GM23338 (cell line): Measurements from ENCODE around the gene SLC51A. TPM values are rescaled to one million over a fixed set of nuclear protein-coding genes. Genes with fewer than 3 reads are reported as not detected.

Source experiments
- ATAC-seq: fragments of 200-7000 bp; cut with Tn5 transposase; 3 replicates; pipeline ENCODE4 v1.9.1; 2020
- DNase-seq: peaks from one replicate; pipeline ENCODE4 v3.0.0-alpha.2; 2015; ENCODE audit warnings: low spot score
- H2AFZ ChIP-seq: fragments of 200-600 bp; sonication (generic); 2 replicates; pipeline ENCODE4 v1.8.0; 2016; ENCODE audit warnings: antibody characterized with exemption, mild to moderate bottlenecking, moderate library complexity
- H3F3A ChIP-seq: fragments of 200-600 bp; sonication (generic); replicated peaks from 2 replicates; pipeline ENCODE4 v1.8.0; 2017; ENCODE audit warnings: antibody characterized with exemption, mixed run types, low read depth
- H3K27ac ChIP-seq: fragments of 200-600 bp; sonication (generic); 2 replicates; pipeline ENCODE4 v1.6.1; 2016; ENCODE audit warnings: low read depth
- H3K27me3 ChIP-seq: fragments of 200-600 bp; sonication (generic); 2 replicates; pipeline ENCODE4 v1.8.0; 2016; ENCODE audit warnings: mild to moderate bottlenecking, mixed run types, moderate library complexity; ENCODE audit not compliant: insufficient read depth
- H3K36me3 ChIP-seq: fragments of 200-600 bp; sonication (generic); 2 replicates; pipeline ENCODE4 v1.8.0; 2016; ENCODE audit warnings: mild to moderate bottlenecking; ENCODE audit not compliant: insufficient read depth
- H3K4me1 ChIP-seq: fragments of 200-600 bp; sonication (generic); 2 replicates; pipeline ENCODE4 v1.8.0; 2016; ENCODE audit warnings: mild to moderate bottlenecking, moderate library complexity; ENCODE audit not compliant: insufficient read depth
- H3K4me2 ChIP-seq: fragments of 200-600 bp; sonication (generic); 2 replicates; pipeline ENCODE4 v1.7.1; 2017; ENCODE audit warnings: mixed run types
- H3K4me3 ChIP-seq: fragments of 200-600 bp; sonication (generic); 2 replicates; pipeline ENCODE4 v1.6.1; 2016; ENCODE audit warnings: mixed run types
- H3K79me2 ChIP-seq: fragments of 200-600 bp; sonication (generic); replicated peaks from 2 replicates; pipeline ENCODE4 v1.8.0; 2017; ENCODE audit warnings: mild to moderate bottlenecking; ENCODE audit not compliant: insufficient read depth
- H3K9me2 ChIP-seq: fragments of 200-600 bp; sonication (generic); 2 replicates; pipeline ENCODE4 v1.8.0; 2017; ENCODE audit not compliant: insufficient read depth
- H4K20me1 ChIP-seq: fragments of 200-600 bp; sonication (generic); replicated peaks from 2 replicates; pipeline ENCODE4 v1.8.0; 2017; ENCODE audit warnings: mild to moderate bottlenecking; ENCODE audit not compliant: insufficient read depth
- H3K27ac Mint-ChIP-seq: 2 replicates; pipeline ENCODE4 v1.8.0; 2020; ENCODE audit warnings: inconsistent platforms, mild to moderate bottlenecking, moderate library complexity, mixed read lengths
- H3K27me3 Mint-ChIP-seq: 3 replicates; pipeline ENCODE4 v1.8.0; 2022; ENCODE audit warnings: low read depth, mild to moderate bottlenecking, moderate library complexity, mixed read lengths, inconsistent platforms; ENCODE audit not compliant: insufficient read depth, poor library complexity
- H3K36me3 Mint-ChIP-seq: 3 replicates; pipeline ENCODE4 v1.8.0; 2021; ENCODE audit warnings: low read depth, mild to moderate bottlenecking, inconsistent platforms, moderate library complexity, mixed read lengths
- H3K4me1 Mint-ChIP-seq: 3 replicates; pipeline ENCODE4 v1.8.0; 2020; ENCODE audit warnings: mild to moderate bottlenecking, inconsistent platforms, mixed read lengths
- H3K4me3 Mint-ChIP-seq: 3 replicates; pipeline ENCODE4 v1.8.0; 2021; ENCODE audit warnings: moderate library complexity, mild to moderate bottlenecking, inconsistent platforms, mixed read lengths
- H3K9me3 Mint-ChIP-seq: 3 replicates; pipeline ENCODE4 v1.8.0; 2020; ENCODE audit warnings: moderate library complexity, mild to moderate bottlenecking, inconsistent platforms, mixed read lengths
- EZH2 ChIP-seq: fragments of 200-600 bp; sonication (generic); IDR thresholded peaks from one replicate; pipeline ENCODE4 v1.8.0; 2017; ENCODE audit warnings: antibody characterized with exemption, mild to moderate bottlenecking, low read depth; ENCODE audit not compliant: unreplicated experiment
- EZH2phosphoT487 ChIP-seq: fragments of 200-600 bp; sonication (generic); IDR thresholded peaks from one replicate; pipeline ENCODE4 v1.8.1; 2018; ENCODE audit warnings: antibody characterized with exemption; ENCODE audit not compliant: unreplicated experiment
- ZNF114 ChIP-seq: fragments of 250-450 bp; sonication (Bioruptor Pico); IDR thresholded peaks from 2 replicates; pipeline ENCODE4 v1.5.0; 2020; ENCODE audit warnings: mild to moderate bottlenecking, moderate library complexity
- ZNF331 ChIP-seq: fragments of 250-450 bp; sonication (Bioruptor Pico); IDR thresholded peaks from 2 replicates; pipeline ENCODE4 v1.5.0; 2020; ENCODE audit warnings: low read depth, mild to moderate bottlenecking, moderate library complexity
- polyA plus RNA-seq: library from polyadenylated mRNA; unstranded; fragments of >200 nt; fragmentation: Nextera tagmentation; extraction: Ambion mirVana; gene quantifications from 2 replicates; pipeline ENCODE4 v1.2.1, GENCODE V29; 2016
- total RNA-seq: library from RNA; depleted of rRNA; stranded (reverse); fragments of >200 nt; shearing (Covaris generic); gene quantifications from 2 replicates; pipeline ENCODE4 v1.2.3, GENCODE V29; 2014
- TF ChIP-seq, protein P1 (sequence below), 2 experiments: fragments of 200-600 bp in 1 of 2; sonication (generic) in 1 of 2; conservative IDR thresholded peaks; 2 replicates each; pipeline versions ENCODE4 v1.5.1 to v1.6.1; 2016 to 2017; ENCODE audit warnings: antibody characterized with exemption in 2 of 2, low read depth in 2 of 2, mild to moderate bottlenecking in 2 of 2, moderate library complexity in 1 of 2
- TF ChIP-seq, protein P2 (sequence below): fragments of 250-450 bp; sonication (Bioruptor Pico); IDR thresholded peaks from 2 replicates; pipeline ENCODE4 v1.5.0; 2020; ENCODE audit warnings: mild to moderate bottlenecking, moderate library complexity
- TF ChIP-seq, protein P3 (sequence below): IDR thresholded peaks from one replicate; pipeline ENCODE4 v1.6.1; 2018; ENCODE audit warnings: antibody characterized with exemption; ENCODE audit not compliant: unreplicated experiment

Gene SLC51A
- total and polyA plus RNA-seq, 2 experiments from 2014 or later, result 4.0 to 6.7 TPM

DNA sequence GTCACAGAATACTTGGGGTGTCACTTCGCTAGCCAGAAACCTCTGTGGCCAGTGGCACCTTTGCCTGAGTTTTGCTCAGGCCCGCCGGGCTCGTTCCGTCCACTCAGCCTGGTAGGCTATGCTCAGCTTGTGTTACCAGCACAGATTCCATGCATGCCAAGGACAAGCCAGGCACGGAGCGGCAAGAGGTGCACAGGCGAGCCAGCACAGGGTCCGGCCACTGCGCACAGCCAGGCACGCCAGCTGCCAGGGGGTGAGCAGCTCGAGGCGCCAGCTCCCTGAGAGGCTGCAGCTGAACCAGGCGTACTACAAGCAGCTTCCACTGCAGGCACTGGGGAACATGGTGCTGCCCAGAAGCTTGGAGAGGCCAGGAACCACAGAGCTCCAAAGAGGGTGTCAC, 56.5 kb downstream of the SLC51A start:
- Histone ChIP-seq H3F3A (no peaks in the 10 kb centered on the region), H4K20me1 (no peaks in the 10 kb centered on the region), H3K4me1 (no peaks in the 10 kb centered on the region), H3K27ac (no peak overlapping the region), H3K9me2 (no peaks in the 10 kb centered on the region), H2AFZ (no peak overlapping the region), H3K4me2 (no peak overlapping the region), H3K79me2 (peaks cover 28% of the 10 kb centered on the region), H3K36me3 (peaks cover 6% of the 10 kb centered on the region; the same call in 1 of the 2 replicates), H3K4me3 (no peak overlapping the region), H3K27me3 (no peaks in the 10 kb centered on the region)
- no peak for TF ChIP-seq EZH2
- TF ChIP-seq, protein P1, sequence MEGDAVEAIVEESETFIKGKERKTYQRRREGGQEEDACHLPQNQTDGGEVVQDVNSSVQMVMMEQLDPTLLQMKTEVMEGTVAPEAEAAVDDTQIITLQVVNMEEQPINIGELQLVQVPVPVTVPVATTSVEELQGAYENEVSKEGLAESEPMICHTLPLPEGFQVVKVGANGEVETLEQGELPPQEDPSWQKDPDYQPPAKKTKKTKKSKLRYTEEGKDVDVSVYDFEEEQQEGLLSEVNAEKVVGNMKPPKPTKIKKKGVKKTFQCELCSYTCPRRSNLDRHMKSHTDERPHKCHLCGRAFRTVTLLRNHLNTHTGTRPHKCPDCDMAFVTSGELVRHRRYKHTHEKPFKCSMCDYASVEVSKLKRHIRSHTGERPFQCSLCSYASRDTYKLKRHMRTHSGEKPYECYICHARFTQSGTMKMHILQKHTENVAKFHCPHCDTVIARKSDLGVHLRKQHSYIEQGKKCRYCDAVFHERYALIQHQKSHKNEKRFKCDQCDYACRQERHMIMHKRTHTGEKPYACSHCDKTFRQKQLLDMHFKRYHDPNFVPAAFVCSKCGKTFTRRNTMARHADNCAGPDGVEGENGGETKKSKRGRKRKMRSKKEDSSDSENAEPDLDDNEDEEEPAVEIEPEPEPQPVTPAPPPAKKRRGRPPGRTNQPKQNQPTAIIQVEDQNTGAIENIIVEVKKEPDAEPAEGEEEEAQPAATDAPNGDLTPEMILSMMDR (conservative IDR thresholded peaks at IDR 0.05; ENCODE audit: low read depth in 2 of 2), result no peak
- no peak for TF ChIP-seq ZNF331 (CRISPR knock-in tag)
- H3K4me1 Mint-ChIP-seq, result peaks cover 3% of the 10 kb centered on the region; the same call in 2 of the 3 replicates
- H3K9me3 Mint-ChIP-seq, result peaks cover 27% of the 10 kb centered on the region
- H3K27ac Mint-ChIP-seq, result no peak overlapping the region
- ATAC-seq, result no peak
- H3K27me3 Mint-ChIP-seq, result peaks cover 1% of the 10 kb centered on the region
- DNase-seq, result no peak
- H3K36me3 Mint-ChIP-seq, result peaks cover 58% of the 10 kb centered on the region
- H3K4me3 Mint-ChIP-seq, result no peak overlapping the region

GRCh38 chr3:196273655-196274054, 57.3 kb downstream of the SLC51A start:
- Histone ChIP-seq H3K36me3 (peaks cover 6% of the 10 kb centered on the region; the same call in 1 of the 2 replicates), H3K27me3 (no peaks in the 10 kb centered on the region), H3K4me3 (no peak overlapping the region), H3K27ac (no peak overlapping the region), H2AFZ (no peak overlapping the region), H3K9me2 (no peaks in the 10 kb centered on the region), H3F3A (no peaks in the 10 kb centered on the region), H3K4me2 (no peak overlapping the region), H3K4me1 (no peaks in the 10 kb centered on the region), H4K20me1 (no peaks in the 10 kb centered on the region), H3K79me2 (peaks cover 35% of the 10 kb centered on the region)
- no peak for DNase-seq
- Mint-ChIP-seq H3K27ac (no peak overlapping the region), H3K27me3 (peaks cover 1% of the 10 kb centered on the region), H3K4me3 (no peak overlapping the region), H3K36me3 (peaks cover 57% of the 10 kb centered on the region), H3K9me3 (peaks cover 27% of the 10 kb centered on the region), H3K4me1 (no peaks in the 10 kb centered on the region)
- ATAC-seq, result no peak
- TF ChIP-seq, protein P1 (conservative IDR thresholded peaks at IDR 0.05; ENCODE audit: low read depth in 2 of 2), result no peak
- TF ChIP-seq, protein P2, sequence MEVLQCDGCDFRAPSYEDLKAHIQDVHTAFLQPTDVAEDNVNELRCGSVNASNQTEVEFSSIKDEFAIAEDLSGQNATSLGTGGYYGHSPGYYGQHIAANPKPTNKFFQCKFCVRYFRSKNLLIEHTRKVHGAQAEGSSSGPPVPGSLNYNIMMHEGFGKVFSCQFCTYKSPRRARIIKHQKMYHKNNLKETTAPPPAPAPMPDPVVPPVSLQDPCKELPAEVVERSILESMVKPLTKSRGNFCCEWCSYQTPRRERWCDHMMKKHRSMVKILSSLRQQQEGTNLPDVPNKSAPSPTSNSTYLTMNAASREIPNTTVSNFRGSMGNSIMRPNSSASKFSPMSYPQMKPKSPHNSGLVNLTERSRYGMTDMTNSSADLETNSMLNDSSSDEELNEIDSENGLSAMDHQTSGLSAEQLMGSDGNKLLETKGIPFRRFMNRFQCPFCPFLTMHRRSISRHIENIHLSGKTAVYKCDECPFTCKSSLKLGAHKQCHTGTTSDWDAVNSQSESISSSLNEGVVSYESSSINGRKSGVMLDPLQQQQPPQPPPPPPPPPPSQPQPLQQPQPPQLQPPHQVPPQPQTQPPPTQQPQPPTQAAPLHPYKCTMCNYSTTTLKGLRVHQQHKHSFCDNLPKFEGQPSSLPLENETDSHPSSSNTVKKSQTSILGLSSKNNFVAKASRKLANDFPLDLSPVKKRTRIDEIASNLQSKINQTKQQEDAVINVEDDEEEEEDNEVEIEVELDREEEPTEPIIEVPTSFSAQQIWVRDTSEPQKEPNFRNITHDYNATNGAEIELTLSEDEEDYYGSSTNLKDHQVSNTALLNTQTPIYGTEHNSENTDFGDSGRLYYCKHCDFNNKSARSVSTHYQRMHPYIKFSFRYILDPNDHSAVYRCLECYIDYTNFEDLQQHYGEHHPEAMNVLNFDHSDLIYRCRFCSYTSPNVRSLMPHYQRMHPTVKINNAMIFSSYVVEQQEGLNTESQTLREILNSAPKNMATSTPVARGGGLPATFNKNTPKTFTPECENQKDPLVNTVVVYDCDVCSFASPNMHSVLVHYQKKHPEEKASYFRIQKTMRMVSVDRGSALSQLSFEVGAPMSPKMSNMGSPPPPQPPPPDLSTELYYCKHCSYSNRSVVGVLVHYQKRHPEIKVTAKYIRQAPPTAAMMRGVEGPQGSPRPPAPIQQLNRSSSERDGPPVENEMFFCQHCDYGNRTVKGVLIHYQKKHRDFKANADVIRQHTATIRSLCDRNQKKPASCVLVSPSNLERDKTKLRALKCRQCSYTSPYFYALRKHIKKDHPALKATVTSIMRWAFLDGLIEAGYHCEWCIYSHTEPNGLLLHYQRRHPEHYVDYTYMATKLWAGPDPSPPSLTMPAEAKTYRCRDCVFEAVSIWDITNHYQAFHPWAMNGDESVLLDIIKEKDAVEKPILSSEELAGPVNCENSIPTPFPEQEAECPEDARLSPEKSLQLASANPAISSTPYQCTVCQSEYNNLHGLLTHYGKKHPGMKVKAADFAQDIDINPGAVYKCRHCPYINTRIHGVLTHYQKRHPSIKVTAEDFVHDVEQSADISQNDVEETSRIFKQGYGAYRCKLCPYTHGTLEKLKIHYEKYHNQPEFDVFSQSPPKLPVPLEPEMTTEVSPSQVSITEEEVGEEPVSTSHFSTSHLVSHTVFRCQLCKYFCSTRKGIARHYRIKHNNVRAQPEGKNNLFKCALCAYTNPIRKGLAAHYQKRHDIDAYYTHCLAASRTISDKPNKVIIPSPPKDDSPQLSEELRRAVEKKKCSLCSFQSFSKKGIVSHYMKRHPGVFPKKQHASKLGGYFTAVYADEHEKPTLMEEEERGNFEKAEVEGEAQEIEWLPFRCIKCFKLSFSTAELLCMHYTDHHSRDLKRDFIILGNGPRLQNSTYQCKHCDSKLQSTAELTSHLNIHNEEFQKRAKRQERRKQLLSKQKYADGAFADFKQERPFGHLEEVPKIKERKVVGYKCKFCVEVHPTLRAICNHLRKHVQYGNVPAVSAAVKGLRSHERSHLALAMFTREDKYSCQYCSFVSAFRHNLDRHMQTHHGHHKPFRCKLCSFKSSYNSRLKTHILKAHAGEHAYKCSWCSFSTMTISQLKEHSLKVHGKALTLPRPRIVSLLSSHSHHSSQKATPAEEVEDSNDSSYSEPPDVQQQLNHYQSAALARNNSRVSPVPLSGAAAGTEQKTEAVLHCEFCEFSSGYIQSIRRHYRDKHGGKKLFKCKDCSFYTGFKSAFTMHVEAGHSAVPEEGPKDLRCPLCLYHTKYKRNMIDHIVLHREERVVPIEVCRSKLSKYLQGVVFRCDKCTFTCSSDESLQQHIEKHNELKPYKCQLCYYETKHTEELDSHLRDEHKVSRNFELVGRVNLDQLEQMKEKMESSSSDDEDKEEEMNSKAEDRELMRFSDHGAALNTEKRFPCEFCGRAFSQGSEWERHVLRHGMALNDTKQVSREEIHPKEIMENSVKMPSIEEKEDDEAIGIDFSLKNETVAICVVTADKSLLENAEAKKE, result no peak
- TF ChIP-seq ZNF114 (CRISPR knock-in tag) (no peak), ZNF331 (CRISPR knock-in tag) (no peak), EZH2phosphoT487 (no peak)
- TF ChIP-seq, protein P3, sequence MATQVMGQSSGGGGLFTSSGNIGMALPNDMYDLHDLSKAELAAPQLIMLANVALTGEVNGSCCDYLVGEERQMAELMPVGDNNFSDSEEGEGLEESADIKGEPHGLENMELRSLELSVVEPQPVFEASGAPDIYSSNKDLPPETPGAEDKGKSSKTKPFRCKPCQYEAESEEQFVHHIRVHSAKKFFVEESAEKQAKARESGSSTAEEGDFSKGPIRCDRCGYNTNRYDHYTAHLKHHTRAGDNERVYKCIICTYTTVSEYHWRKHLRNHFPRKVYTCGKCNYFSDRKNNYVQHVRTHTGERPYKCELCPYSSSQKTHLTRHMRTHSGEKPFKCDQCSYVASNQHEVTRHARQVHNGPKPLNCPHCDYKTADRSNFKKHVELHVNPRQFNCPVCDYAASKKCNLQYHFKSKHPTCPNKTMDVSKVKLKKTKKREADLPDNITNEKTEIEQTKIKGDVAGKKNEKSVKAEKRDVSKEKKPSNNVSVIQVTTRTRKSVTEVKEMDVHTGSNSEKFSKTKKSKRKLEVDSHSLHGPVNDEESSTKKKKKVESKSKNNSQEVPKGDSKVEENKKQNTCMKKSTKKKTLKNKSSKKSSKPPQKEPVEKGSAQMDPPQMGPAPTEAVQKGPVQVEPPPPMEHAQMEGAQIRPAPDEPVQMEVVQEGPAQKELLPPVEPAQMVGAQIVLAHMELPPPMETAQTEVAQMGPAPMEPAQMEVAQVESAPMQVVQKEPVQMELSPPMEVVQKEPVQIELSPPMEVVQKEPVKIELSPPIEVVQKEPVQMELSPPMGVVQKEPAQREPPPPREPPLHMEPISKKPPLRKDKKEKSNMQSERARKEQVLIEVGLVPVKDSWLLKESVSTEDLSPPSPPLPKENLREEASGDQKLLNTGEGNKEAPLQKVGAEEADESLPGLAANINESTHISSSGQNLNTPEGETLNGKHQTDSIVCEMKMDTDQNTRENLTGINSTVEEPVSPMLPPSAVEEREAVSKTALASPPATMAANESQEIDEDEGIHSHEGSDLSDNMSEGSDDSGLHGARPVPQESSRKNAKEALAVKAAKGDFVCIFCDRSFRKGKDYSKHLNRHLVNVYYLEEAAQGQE, result no peak
